Bronchial epithelial cell (primary cell): ENCODE data around the gene TBCCD1. TPM values are rescaled to one million over a fixed set of nuclear protein-coding genes. Genes with fewer than 3 reads are reported as not detected.

Source experiments
- DNase-seq: peaks from one replicate; pipeline ENCODE4 v3.0.0-alpha.2; 2010; ENCODE audit warnings: low read depth
- FAIRE-seq: peaks from 2 replicates; lab custom pipeline; 2011; peaks lifted over from hg19 to GRCh38; lab: Jason Lieb, UNC
- H3K27me3 ChIP-seq: 2 replicates; pipeline ENCODE4 v1.5.1; 2011; ENCODE audit warnings: low read length; ENCODE audit not compliant: control insufficient read depth, insufficient read depth
- H3K36me3 ChIP-seq: 2 replicates; pipeline ENCODE4 v1.5.1; 2011; ENCODE audit warnings: low read length; ENCODE audit not compliant: control insufficient read depth, insufficient read depth
- H3K4me3 ChIP-seq: 2 replicates; pipeline ENCODE4 v1.5.1; 2011; ENCODE audit warnings: mild to moderate bottlenecking, low read depth, low read length, control low read depth
- CTCF ChIP-seq: IDR thresholded peaks from 2 replicates; pipeline ENCODE4 v1.5.1; 2011; ENCODE audit warnings: mild to moderate bottlenecking, moderate library complexity, low read length, control low read depth, inconsistent platforms; ENCODE audit not compliant: insufficient read depth, severe bottlenecking
- total RNA-seq: library from RNA; depleted of rRNA; stranded (reverse); fragments of >200 nt; gene quantifications from 2 replicates; pipeline ENCODE4 v1.2.1, GENCODE V29; 2014

The TBCCD1 gene
- total RNA-seq = 13.7 and 14.7 TPM in 2 replicates

- no peaks in the 10 kb centered on the region for H3K27me3 ChIP-seq
- no peak for TF ChIP-seq CTCF
- FAIRE-seq (no peak), DNase-seq (peak; percentile 75)
- no peaks in the 10 kb centered on the region for H3K36me3 ChIP-seq
- H3K4me3 ChIP-seq = peak within 1 kb of the TSS; percentile 98
Measured at GRCh38 chr3:186567072-186567921, at the start of gene TBCCD1. Gene TBCCD1 (minus strand): TSS chr3:186567339. CDS start chr3:186564329, 3,010 bp downstream.

- Histone ChIP-seq H3K36me3 (no peaks in the 10 kb centered on the region), H3K27me3 (no peaks in the 10 kb centered on the region), H3K4me3 (no peak overlapping the region)
- FAIRE-seq = no peak
- no peak for TF ChIP-seq CTCF
- DNase-seq = no peak
Measured at GRCh38 chr3:186616299-186616617, 49.1 kb upstream of the TBCCD1 start.

GRCh38 chr3:186614597-186615483 is 47.7 kb upstream of the TBCCD1 start:
- no peaks in the 10 kb centered on the region for H3K36me3 ChIP-seq
- TF ChIP-seq CTCF = peak; percentile 87
- H3K4me3 ChIP-seq = no peak overlapping the region
- DNase-seq (peak; percentile 74), FAIRE-seq (peak; percentile 93)
- no peaks in the 10 kb centered on the region for H3K27me3 ChIP-seq

- Histone ChIP-seq H3K36me3 (no peaks in the 10 kb centered on the region), H3K27me3 (no peaks in the 10 kb centered on the region), H3K4me3 (no peak overlapping the region)
- no peak for TF ChIP-seq CTCF
- FAIRE-seq = no peak
- DNase-seq = no peak
Measured at GRCh38 chr3:186614266-186614596, 47.1 kb upstream of the TBCCD1 start.

GRCh38 chr3:186613637-186614265 is 46.6 kb upstream of the TBCCD1 start:
- no peak for TF ChIP-seq CTCF
- no peaks in the 10 kb centered on the region for H3K27me3 ChIP-seq
- no peak overlapping the region for H3K4me3 ChIP-seq
- FAIRE-seq (no peak), DNase-seq (no peak)
- H3K36me3 ChIP-seq = no peaks in the 10 kb centered on the region
